NB4 (cell line): ENCODE measurements around the gene RPP38.

Source experiments
- CTCF ChIP-seq: IDR thresholded peaks from one replicate; pipeline ENCODE4 v1.5.1; 2012; ENCODE audit warnings: low read depth, low read length
- MYC ChIP-seq: IDR thresholded peaks from 2 replicates; pipeline ENCODE4 v1.6.1; 2011; ENCODE audit warnings: low read depth, low read length

DNA sequence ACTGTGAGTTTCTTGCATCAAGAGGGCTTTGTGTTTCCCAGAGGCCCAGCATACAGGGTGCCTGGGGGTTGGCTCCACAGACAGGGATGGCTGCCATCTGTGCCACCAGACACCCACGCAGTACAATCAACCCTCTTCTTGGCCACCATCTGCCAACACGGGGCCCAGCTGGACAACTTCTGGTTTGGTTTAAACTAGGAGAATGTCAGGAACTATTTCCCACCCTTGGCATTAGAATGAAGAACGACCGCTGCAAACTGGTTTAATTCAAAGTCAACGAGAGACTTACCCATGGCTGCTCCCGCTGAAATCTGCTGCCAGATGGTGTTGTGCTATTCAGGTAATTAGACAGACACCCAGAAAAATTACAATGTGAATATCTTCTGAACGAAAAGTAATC is 43.5 kb downstream of the RPP38 start:
- no peak for TF ChIP-seq CTCF
- no peak for TF ChIP-seq MYC
